Panc1 (cell line): ENCODE data around the gene SAMHD1. TPM values are rescaled to one million over a fixed set of nuclear protein-coding genes. Genes with fewer than 3 reads are reported as not detected.
A peak's percentile ranks its signal among the peaks of the same experiment; 100 is the strongest.
"Not testable (repeated sequence)": the region's sequence is repeated elsewhere in the genome, so short reads cannot be mapped to it uniquely, and the experiment has no call there.

Experiments used
- ATAC-seq: fragments of 200-7000 bp; cut with Tn5 transposase; 2 replicates; pipeline ENCODE4 v1.9.1; 2020; ENCODE audit warnings: mild to moderate bottlenecking, moderate library complexity
- BruUV-seq: library from RNA; stranded (reverse); fragments of 400-500 nt; replicated peaks from 2 replicates; lab custom pipeline; 2021; lab: Mats Ljungman, UMichigan
- CTCF ChIA-PET: fragments of 300-600 bp; sonication (Branson Sonifier 250); formaldehyde crosslinking; loops from one replicate; lab custom pipeline; 2022; ENCODE audit warnings: antibody characterized with exemption; lab: Charles Lee
- POLR2A ChIA-PET: fragments of 300-600 bp; sonication (Branson Sonifier 250); formaldehyde crosslinking; loops from one replicate; lab custom pipeline; 2022; ENCODE audit warnings: antibody characterized with exemption; lab: Charles Lee
- DNase-seq: peaks from one replicate; pipeline ENCODE4 v3.0.0-alpha.2; 2010; ENCODE audit warnings: low read depth, low spot score
- H3K27ac ChIP-seq: 2 replicates; pipeline ENCODE4 v1.5.1; 2011; ENCODE audit warnings: mild to moderate bottlenecking, low read length, inconsistent platforms
- H3K27me3 ChIP-seq: fragments of 200-500 bp; sonication (Bioruptor generic); 2 replicates; pipeline ENCODE4 v1.6.0; 2014; ENCODE audit warnings: low read length, inconsistent platforms; ENCODE audit not compliant: control insufficient read depth, insufficient read depth
- H3K36me3 ChIP-seq: fragments of 200-500 bp; sonication (Bioruptor generic); 2 replicates; pipeline ENCODE4 v1.5.1; 2014; ENCODE audit warnings: inconsistent platforms, mild to moderate bottlenecking, low read length, moderate library complexity; ENCODE audit not compliant: control insufficient read depth, insufficient read depth
- H3K4me1 ChIP-seq: 2 replicates; pipeline ENCODE4 v1.5.1; 2011; ENCODE audit warnings: inconsistent platforms, mild to moderate bottlenecking, low read length, moderate library complexity; ENCODE audit not compliant: control insufficient read depth, insufficient read depth
- H3K4me3 ChIP-seq, 2 experiments: 2 replicates each; pipeline ENCODE4 v1.5.1; 2011 to 2012; ENCODE audit warnings: low read depth in 2 of 2, low read length in 2 of 2, mild to moderate bottlenecking in 2 of 2, inconsistent platforms in 1 of 2, moderate library complexity in 1 of 2
- H3K9me3 ChIP-seq: fragments of 200-500 bp; sonication (Bioruptor generic); 2 replicates; pipeline ENCODE4 v1.5.1; 2014; ENCODE audit warnings: low read depth, mild to moderate bottlenecking, inconsistent platforms, low read length, moderate library complexity; ENCODE audit not compliant: control insufficient read depth, insufficient read depth
- CTCF ChIP-seq: fragments of 450-650 bp; IDR thresholded peaks from 2 replicates; pipeline ENCODE4 v1.5.1; 2017; ENCODE audit warnings: mild to moderate bottlenecking
- POLR2AphosphoS5 ChIP-seq: IDR thresholded peaks from 2 replicates; pipeline ENCODE4 v1.6.1; 2012; ENCODE audit warnings: mild to moderate bottlenecking, low read depth, low read length, moderate library complexity
- REST ChIP-seq, 2 experiments: IDR thresholded peaks; 2 replicates each; pipeline ENCODE4 v1.6.1; 2011 to 2012; ENCODE audit warnings: low read depth in 2 of 2, control low read depth in 1 of 2, low read length in 1 of 2, mild to moderate bottlenecking in 1 of 2, moderate library complexity in 1 of 2; ENCODE audit not compliant: insufficient read depth in 1 of 2
- TCF7L2 ChIP-seq: IDR thresholded peaks from 2 replicates; pipeline ENCODE4 v1.6.1; 2011; ENCODE audit warnings: mild to moderate bottlenecking, low read depth, low read length, inconsistent platforms
- in situ Hi-C: cut with HindIII; loops from 2 replicates; pipeline ENCODE4 v1.10.0; 2016; ENCODE audit warnings: low sequenced_read_pairs, low pct_unique_long_range_greater_than_20kb
- intact Hi-C: fragments of 100-400 bp; cut with micrococcal nuclease; formaldehyde crosslinking; loops from one replicate; pipeline ENCODE4 v1.10.0; 2022; ENCODE audit not compliant: unreplicated experiment
- total RNA-seq: library from RNA; stranded (reverse); gene quantifications from one replicate; pipeline ENCODE4 v1.2.1, GENCODE V29; 2021; ENCODE audit not compliant: unreplicated experiment

Gene SAMHD1
- total RNA-seq, 1 experiment from 2014 or later: 16.8 TPM

- H3K27ac ChIP-seq: no peak overlapping the region
- H3K4me3 ChIP-seq: no peak overlapping the region
- H3K4me1 ChIP-seq: no peaks in the 10 kb centered on the region; the same call in 1 of the 2 replicates
- POLR2A ChIA-PET: interaction anchor here (0.5 to 0.6 kb wide), 2 partner anchors 11 to 74 kb away, joined by 6 to 7 read pairs; no protein-coding TSS in a partner anchor
- CTCF ChIA-PET: no interaction called here
- no peaks in the 10 kb centered on the region for H3K36me3 ChIP-seq
- DNase-seq: no peak
- H3K27me3 ChIP-seq: no peaks in the 10 kb centered on the region
- ATAC-seq: peak; percentile 11; the same call in 1 of the 2 replicates
- BruUV-seq: no TSS peak
- TF ChIP-seq REST (IDR thresholded peaks at IDR 0.05; ENCODE audit: insufficient read depth in 1 of 2, low read depth in 2 of 2, low read length in 1 of 2) (no peak), CTCF (no peak)
- intact Hi-C loops (no loop called here), in situ Hi-C loops (no loop called here)
- no peaks in the 10 kb centered on the region for H3K9me3 ChIP-seq
Measured at GRCh38 chr20:36847009-36847709, 104.3 kb downstream of the SAMHD1 start.

GRCh38 chr20:36845288-36845971 lies 106.1 kb downstream of the SAMHD1 start:
- ATAC-seq: no peak
- no TSS peak for BruUV-seq
- Histone ChIP-seq H3K27ac (no peak overlapping the region), H3K4me3 (no peak overlapping the region), H3K9me3 (no peaks in the 10 kb centered on the region), H3K27me3 (no peaks in the 10 kb centered on the region), H3K36me3 (no peaks in the 10 kb centered on the region), H3K4me1 (no peaks in the 10 kb centered on the region; the same call in 1 of the 2 replicates)
- intact Hi-C loops: no loop called here
- TF ChIP-seq CTCF (no peak), POLR2AphosphoS5 (no peak), TCF7L2 (no peak), REST (IDR thresholded peaks at IDR 0.05; ENCODE audit: insufficient read depth in 1 of 2, low read depth in 2 of 2, low read length in 1 of 2) (no peak)
- ChIA-PET POLR2A (no interaction called here), CTCF (interaction anchor here (0.7 to 1.5 kb wide), 2 partner anchors 10 to 351 kb away, joined by 5 to 7 read pairs; no protein-coding TSS in a partner anchor)
- in situ Hi-C loops: no loop called here
- no peak for DNase-seq

GRCh38 chr20:36841030-36841429 lies 110.5 kb downstream of the SAMHD1 start:
- H3K27me3 ChIP-seq, H3K4me3 ChIP-seq, BruUV-seq, H3K9me3 ChIP-seq, H3K27ac ChIP-seq, intact Hi-C loops, ATAC-seq, POLR2A ChIA-PET, H3K4me1 ChIP-seq, H3K36me3 ChIP-seq, DNase-seq, in situ Hi-C loops: not testable (repeated sequence)
- CTCF ChIA-PET: interaction anchor here (0.6 kb wide), 1 partner anchor 34 kb away, joined by 5 read pairs; no protein-coding TSS in a partner anchor
